Neutrophil (primary cell): Measurements from ENCODE around the gene RORC.

Source experiments
- H3K27ac ChIP-seq: fragments of 200-600 bp; sonication (generic); 2 replicates; pipeline ENCODE4 v1.5.1; 2016; ENCODE audit warnings: mild to moderate bottlenecking, moderate library complexity
- H3K27me3 ChIP-seq: fragments of 200-600 bp; sonication (generic); 2 replicates; pipeline ENCODE4 v1.6.0; 2016; ENCODE audit warnings: mild to moderate bottlenecking
- H3K36me3 ChIP-seq: fragments of 200-600 bp; sonication (generic); 2 replicates; pipeline ENCODE4 v1.5.1; 2017
- H3K4me1 ChIP-seq, 2 experiments: fragments of 200-600 bp in 1 of 2; sonication (generic) in 1 of 2; 1 replicate in 1 of 2; 2 replicates in 1 of 2; pipeline versions ENCODE4 v1.5.1 to v1.6.1; 2013 to 2016; ENCODE audit warnings: low read depth in 1 of 2, low read length in 1 of 2, mild to moderate bottlenecking in 1 of 2, moderate library complexity in 1 of 2; ENCODE audit not compliant: control insufficient read depth in 1 of 2, insufficient read depth in 1 of 2
- H3K4me3 ChIP-seq, 2 experiments: fragments of 200-600 bp in 1 of 2; sonication (generic) in 1 of 2; 1 replicate in 1 of 2; 2 replicates in 1 of 2; pipeline ENCODE4 v1.5.1; 2013 to 2016; ENCODE audit warnings: low read depth in 1 of 2, low read length in 1 of 2, mild to moderate bottlenecking in 1 of 2, moderate library complexity in 1 of 2
- H3K9me3 ChIP-seq: fragments of 200-600 bp; sonication (generic); 2 replicates; pipeline ENCODE4 v1.5.1; 2016
- TF ChIP-seq, protein P1 (sequence below): fragments of 200-600 bp; sonication (generic); IDR thresholded peaks from 2 replicates; pipeline ENCODE4 v1.5.1; 2016; ENCODE audit warnings: antibody characterized with exemption

Gene RORC

DNA sequence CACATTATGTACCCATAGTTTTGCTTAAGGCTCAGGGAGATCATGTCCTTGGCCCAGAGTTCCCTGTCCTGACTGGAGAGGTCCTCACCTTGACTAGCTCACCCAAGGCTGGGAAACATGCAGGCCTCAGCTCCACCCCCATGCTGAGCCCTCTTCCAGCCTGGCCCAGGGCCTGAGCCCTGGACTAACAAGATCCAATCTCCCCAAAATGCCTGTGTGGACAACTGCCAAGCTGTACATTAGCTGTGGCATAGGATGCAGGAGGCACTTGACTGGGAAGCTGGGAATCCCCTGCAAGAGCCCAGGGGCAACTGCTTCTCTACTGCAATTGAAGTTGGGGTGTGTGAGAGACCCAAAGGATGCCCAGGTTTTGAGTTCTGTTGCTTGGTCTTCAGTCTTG is 28.4 kb downstream of the RORC start:
- TF ChIP-seq, protein P1, sequence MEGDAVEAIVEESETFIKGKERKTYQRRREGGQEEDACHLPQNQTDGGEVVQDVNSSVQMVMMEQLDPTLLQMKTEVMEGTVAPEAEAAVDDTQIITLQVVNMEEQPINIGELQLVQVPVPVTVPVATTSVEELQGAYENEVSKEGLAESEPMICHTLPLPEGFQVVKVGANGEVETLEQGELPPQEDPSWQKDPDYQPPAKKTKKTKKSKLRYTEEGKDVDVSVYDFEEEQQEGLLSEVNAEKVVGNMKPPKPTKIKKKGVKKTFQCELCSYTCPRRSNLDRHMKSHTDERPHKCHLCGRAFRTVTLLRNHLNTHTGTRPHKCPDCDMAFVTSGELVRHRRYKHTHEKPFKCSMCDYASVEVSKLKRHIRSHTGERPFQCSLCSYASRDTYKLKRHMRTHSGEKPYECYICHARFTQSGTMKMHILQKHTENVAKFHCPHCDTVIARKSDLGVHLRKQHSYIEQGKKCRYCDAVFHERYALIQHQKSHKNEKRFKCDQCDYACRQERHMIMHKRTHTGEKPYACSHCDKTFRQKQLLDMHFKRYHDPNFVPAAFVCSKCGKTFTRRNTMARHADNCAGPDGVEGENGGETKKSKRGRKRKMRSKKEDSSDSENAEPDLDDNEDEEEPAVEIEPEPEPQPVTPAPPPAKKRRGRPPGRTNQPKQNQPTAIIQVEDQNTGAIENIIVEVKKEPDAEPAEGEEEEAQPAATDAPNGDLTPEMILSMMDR, result no peak
- Histone ChIP-seq H3K27me3 (peaks cover 84% of the 10 kb centered on the region), H3K36me3 (no peaks in the 10 kb centered on the region), H3K9me3 (no peaks in the 10 kb centered on the region), H3K4me3 (no peak overlapping the region), H3K27ac (no peak overlapping the region), H3K4me1 (no peaks in the 10 kb centered on the region)

DNA sequence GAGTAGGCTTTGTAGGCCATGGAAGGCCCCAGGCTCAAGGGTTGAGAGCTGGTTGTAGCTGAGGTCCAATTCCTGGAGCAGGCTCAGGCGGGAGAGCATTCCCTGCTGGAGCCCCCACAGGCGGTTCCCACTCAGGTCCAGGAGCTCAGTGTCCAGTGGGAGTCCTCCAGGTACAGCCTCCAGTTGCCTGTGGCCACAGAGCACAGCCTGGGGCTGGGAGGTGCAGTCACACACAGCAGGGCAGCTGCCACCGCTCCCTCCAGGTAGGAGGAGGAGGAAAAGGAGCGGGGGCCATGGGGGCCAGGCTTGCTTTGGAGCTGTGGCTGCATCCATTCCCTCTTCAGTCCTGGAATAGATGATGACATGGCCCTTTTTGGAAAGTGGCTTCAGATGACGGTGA is 29.2 kb downstream of the RORC start:
- TF ChIP-seq, protein P1, result no peak

DNA sequence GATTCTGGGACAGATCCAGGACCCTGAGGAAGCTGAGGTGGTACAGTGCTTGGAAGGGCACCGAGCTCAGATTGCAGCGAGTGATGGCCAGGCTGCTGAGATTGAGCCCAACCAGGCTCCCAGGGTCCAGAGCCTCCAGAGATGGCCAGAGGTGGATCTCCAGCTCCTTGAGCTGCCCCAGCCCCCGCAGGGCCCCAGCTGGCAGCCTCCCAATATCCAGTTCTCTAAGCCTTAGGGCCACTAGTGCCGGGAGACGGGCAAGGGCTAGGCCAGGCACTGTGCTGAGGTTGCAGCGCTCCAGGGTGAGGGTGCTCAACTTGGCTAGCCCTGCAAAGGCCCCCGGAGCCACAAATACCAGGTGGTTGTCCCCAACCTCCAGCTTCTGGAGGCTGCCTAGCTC is 29.8 kb downstream of the RORC start:
- no peaks in the 10 kb centered on the region for H3K9me3 ChIP-seq
- no peak overlapping the region for H3K4me3 ChIP-seq
- H3K27me3 ChIP-seq, result peaks cover 82% of the 10 kb centered on the region
- TF ChIP-seq, protein P1, result no peak
- H3K4me1 ChIP-seq, result no peaks in the 10 kb centered on the region
- H3K27ac ChIP-seq, result no peak overlapping the region
- no peaks in the 10 kb centered on the region for H3K36me3 ChIP-seq

More for the DNA sequence above, 29.2 kb downstream of the RORC start:
- H3K27me3 ChIP-seq, result peaks cover 82% of the 10 kb centered on the region
- H3K4me1 ChIP-seq, result no peaks in the 10 kb centered on the region
- H3K27ac ChIP-seq, result no peak overlapping the region
- no peaks in the 10 kb centered on the region for H3K36me3 ChIP-seq
- no peak overlapping the region for H3K4me3 ChIP-seq
- H3K9me3 ChIP-seq, result no peaks in the 10 kb centered on the region

DNA sequence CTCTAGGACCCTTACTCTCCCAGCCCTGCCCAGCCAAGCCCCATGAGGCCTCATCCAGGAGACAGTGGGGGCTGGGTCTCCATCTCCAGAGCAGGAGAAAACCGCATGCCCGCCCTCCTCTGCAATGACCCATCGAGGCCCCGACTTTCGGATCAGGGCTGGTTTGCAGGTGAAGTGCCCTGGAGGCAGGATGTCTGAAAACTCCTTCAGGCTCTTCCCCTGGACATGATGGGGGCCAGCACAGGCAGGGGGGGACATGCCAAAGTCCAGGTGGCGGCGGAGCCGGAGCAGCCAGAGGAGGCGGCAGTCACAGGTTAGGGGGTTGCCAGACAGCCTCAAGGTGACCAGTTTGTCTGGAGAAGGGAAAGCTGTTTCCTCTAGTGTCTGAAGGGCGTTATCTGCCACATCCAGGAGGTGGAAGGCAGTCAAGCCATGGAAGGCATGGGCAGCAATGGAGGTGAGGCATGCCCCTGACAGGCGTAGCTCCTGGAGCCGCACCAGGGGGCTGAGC is 30.2 kb downstream of the RORC start:
- Histone ChIP-seq H3K4me1 (no peaks in the 10 kb centered on the region), H3K27ac (no peak overlapping the region), H3K9me3 (no peaks in the 10 kb centered on the region), H3K27me3 (peaks cover 77% of the 10 kb centered on the region), H3K36me3 (no peaks in the 10 kb centered on the region), H3K4me3 (no peak overlapping the region)
- TF ChIP-seq, protein P1, result no peak

DNA sequence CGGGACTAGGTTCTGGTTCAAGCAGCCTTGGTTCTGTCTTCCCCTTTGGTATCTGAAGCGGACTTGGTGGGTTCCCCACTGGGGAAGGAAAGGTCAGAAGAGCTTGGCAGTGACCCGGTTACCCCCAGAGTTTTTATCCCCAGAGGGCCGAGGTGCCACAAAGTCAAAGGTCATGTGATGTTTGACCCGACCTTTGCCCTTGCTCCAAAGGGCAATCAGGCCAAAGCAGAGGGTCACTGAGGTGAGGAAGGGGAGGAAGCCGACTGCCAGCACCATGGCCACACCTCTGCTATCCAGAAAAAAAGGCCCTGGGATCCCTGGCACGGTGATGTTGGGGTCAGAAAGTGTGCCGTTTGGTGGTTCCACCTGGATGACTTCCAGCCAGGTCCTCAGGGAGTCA is 30.8 kb downstream of the RORC start:
- peaks cover 73% of the 10 kb centered on the region for H3K27me3 ChIP-seq
- H3K4me3 ChIP-seq, result no peak overlapping the region
- TF ChIP-seq, protein P1, result no peak
- no peaks in the 10 kb centered on the region for H3K9me3 ChIP-seq
- no peaks in the 10 kb centered on the region for H3K4me1 ChIP-seq
- no peaks in the 10 kb centered on the region for H3K36me3 ChIP-seq
- H3K27ac ChIP-seq, result no peak overlapping the region
